ENCODE data around the gene TRPM3. TPM values are rescaled to one million over a fixed set of nuclear protein-coding genes. Genes with fewer than 3 reads are reported as not detected.
A peak's percentile ranks its signal among the peaks of the same experiment; 100 is the strongest.

Gene TRPM3
- polyA plus RNA-seq, 3 donors from 2014 or later = not detected

GRCh38 chr9:70510157-70510770 lies 611.2 kb downstream of the TRPM3 start:
- Mint-ChIP-seq H3K4me3 (no peak overlapping the region), H3K27ac (no peak overlapping the region), H3K27me3 (ENCODE audit: low read depth in 3 of 3) (peaks cover 0 to 8% (median 0%) of the 10 kb centered on the region in 3 donors), H3K4me1 (no peaks in the 10 kb centered on the region), H3K36me3 (no peaks in the 10 kb centered on the region), H3K9me3 (no peaks in the 10 kb centered on the region)
- no peak for DNase-seq

- H3K4me1 Mint-ChIP-seq = no peaks in the 10 kb centered on the region
- no peak overlapping the region for H3K27ac Mint-ChIP-seq
- no peak overlapping the region for H3K4me3 Mint-ChIP-seq
- no peaks in the 10 kb centered on the region for H3K36me3 Mint-ChIP-seq
- no peaks in the 10 kb centered on the region for H3K9me3 Mint-ChIP-seq
- no peak for DNase-seq
- H3K27me3 Mint-ChIP-seq (ENCODE audit: low read depth in 3 of 3) = peaks cover 0 to 8% (median 0%) of the 10 kb centered on the region in 3 donors
Observed at GRCh38 chr9:70506159-70506558, 615.3 kb downstream of the TRPM3 start.

- no peaks in the 10 kb centered on the region for H3K9me3 Mint-ChIP-seq
- H3K27me3 Mint-ChIP-seq (ENCODE audit: low read depth in 3 of 3) = peaks cover 0 to 8% (median 0%) of the 10 kb centered on the region in 3 donors
- no peak for DNase-seq
- H3K27ac Mint-ChIP-seq = no peak overlapping the region
- no peaks in the 10 kb centered on the region for H3K36me3 Mint-ChIP-seq
- H3K4me1 Mint-ChIP-seq = no peaks in the 10 kb centered on the region
- H3K4me3 Mint-ChIP-seq = no peak overlapping the region
Observed at GRCh38 chr9:70504834-70505233, 616.6 kb downstream of the TRPM3 start.

GRCh38 chr9:70502690-70503089 lies 618.7 kb downstream of the TRPM3 start:
- Mint-ChIP-seq H3K36me3 (no peaks in the 10 kb centered on the region), H3K27me3 (ENCODE audit: low read depth in 3 of 3) (peaks cover 0 to 6% (median 0%) of the 10 kb centered on the region in 3 donors), H3K4me3 (no peak overlapping the region), H3K4me1 (no peaks in the 10 kb centered on the region), H3K27ac (no peak overlapping the region), H3K9me3 (no peaks in the 10 kb centered on the region)
- no peak for DNase-seq

GRCh38 chr9:70500793-70501192 lies 620.6 kb downstream of the TRPM3 start:
- peaks cover 3% of the 10 kb centered on the region in 3 donors for H3K27me3 Mint-ChIP-seq (ENCODE audit: low read depth in 3 of 3)
- H3K9me3 Mint-ChIP-seq = no peaks in the 10 kb centered on the region
- H3K27ac Mint-ChIP-seq = no peak overlapping the region
- no peaks in the 10 kb centered on the region for H3K36me3 Mint-ChIP-seq
- no peak for DNase-seq
- H3K4me3 Mint-ChIP-seq = no peak overlapping the region
- H3K4me1 Mint-ChIP-seq = no peaks in the 10 kb centered on the region

- Mint-ChIP-seq H3K27me3 (ENCODE audit: low read depth in 3 of 3) (peaks cover 2 to 3% (median 3%) of the 10 kb centered on the region in 3 donors), H3K9me3 (no peaks in the 10 kb centered on the region), H3K27ac (no peak overlapping the region), H3K36me3 (no peaks in the 10 kb centered on the region), H3K4me1 (peaks cover 0 to under 1% of the 10 kb centered on the region in 2 donors), H3K4me3 (no peak overlapping the region)
- DNase-seq = no peak
Observed at GRCh38 chr9:70499621-70500020, 621.8 kb downstream of the TRPM3 start.

DNA sequence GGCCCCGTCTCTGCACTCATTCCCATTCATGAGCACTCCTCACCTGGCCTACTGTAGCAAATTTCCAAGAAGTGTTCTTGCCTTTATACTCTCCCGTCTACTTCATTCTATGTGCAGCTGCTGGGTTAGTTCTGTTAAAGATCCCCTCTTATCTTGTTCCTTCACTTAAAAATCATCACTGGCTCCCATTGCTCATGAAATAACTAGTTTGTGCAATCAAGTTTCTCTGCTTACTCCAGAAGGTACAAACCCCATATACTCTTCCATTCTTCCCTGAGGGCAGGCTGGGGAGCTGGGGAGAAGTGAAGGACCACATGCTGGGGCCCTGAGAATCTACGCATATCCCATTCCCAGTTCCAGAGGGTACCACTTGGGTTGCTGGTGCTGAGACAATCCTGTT lies 622.6 kb downstream of the TRPM3 start:
- Mint-ChIP-seq H3K4me3 (no peak overlapping the region), H3K27ac (no peak overlapping the region), H3K27me3 (ENCODE audit: low read depth in 3 of 3) (peaks cover 2 to 6% (median 3%) of the 10 kb centered on the region in 3 donors), H3K4me1 (peaks cover 0 to 8% of the 10 kb centered on the region in 2 donors), H3K9me3 (no peaks in the 10 kb centered on the region), H3K36me3 (no peaks in the 10 kb centered on the region)
- DNase-seq = no peak

DNA sequence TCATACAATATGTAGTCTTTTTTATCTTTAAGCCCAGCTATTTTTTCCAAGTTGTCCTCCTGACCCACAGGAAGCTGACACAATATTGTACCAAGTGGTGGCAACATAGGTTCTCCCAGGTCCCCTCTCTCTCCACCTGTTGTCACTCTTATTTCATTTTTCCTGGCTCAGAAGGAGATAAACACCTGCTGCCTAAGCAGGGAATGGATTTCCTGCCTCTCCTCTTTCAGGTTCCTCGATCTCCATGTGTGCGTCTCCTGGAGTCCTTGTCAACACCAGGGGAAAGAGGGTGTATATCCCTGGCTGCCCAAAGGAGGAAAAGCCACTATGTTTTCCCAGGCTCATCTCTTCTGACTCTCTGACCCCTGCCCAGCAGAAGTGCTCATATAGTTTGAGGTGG lies 625.2 kb downstream of the TRPM3 start:
- H3K27ac Mint-ChIP-seq = no peak overlapping the region
- no peaks in the 10 kb centered on the region for H3K36me3 Mint-ChIP-seq
- H3K4me1 Mint-ChIP-seq = peaks cover 12 to 27% of the 10 kb centered on the region in 2 donors
- no peaks in the 10 kb centered on the region for H3K9me3 Mint-ChIP-seq
- peaks cover 2 to 6% (median 3%) of the 10 kb centered on the region in 3 donors for H3K27me3 Mint-ChIP-seq (ENCODE audit: low read depth in 3 of 3)
- no peak overlapping the region for H3K4me3 Mint-ChIP-seq
- DNase-seq = no peak

- no peak overlapping the region for H3K4me3 Mint-ChIP-seq
- H3K27ac Mint-ChIP-seq = no peak overlapping the region
- DNase-seq = no peak
- H3K9me3 Mint-ChIP-seq = no peaks in the 10 kb centered on the region
- peaks cover 3 to 6% (median 5%) of the 10 kb centered on the region in 3 donors for H3K27me3 Mint-ChIP-seq (ENCODE audit: low read depth in 3 of 3)
- no peaks in the 10 kb centered on the region for H3K36me3 Mint-ChIP-seq
- H3K4me1 Mint-ChIP-seq = peaks cover 12 to 29% of the 10 kb centered on the region in 2 donors
Observed at GRCh38 chr9:70495514-70495913, 625.9 kb downstream of the TRPM3 start.

DNA sequence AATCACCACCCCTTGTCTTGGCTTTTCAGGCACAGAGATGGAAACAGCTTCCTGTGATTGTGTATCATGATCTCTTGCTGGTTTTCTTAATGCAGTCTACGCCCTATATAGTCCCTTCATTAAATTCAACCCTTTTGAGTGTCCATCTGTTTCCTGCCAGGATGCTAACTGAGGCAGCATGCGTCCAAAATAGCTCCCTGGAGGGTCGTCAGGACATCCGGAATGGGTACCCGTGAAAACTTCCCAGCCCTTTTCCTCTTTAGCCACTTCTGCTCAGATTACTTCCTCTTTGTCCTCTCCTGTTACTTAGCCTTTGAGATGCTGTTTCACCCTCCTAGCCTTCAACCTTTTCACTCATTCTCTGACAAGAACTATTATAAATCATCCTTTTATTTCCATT lies 627.2 kb downstream of the TRPM3 start:
- no peaks in the 10 kb centered on the region for H3K36me3 Mint-ChIP-seq
- H3K27me3 Mint-ChIP-seq (ENCODE audit: low read depth in 3 of 3) = peaks cover 3 to 7% (median 6%) of the 10 kb centered on the region in 3 donors
- no peak for DNase-seq
- peaks cover 12 to 29% of the 10 kb centered on the region in 2 donors for H3K4me1 Mint-ChIP-seq
- no peak overlapping the region for H3K4me3 Mint-ChIP-seq
- H3K9me3 Mint-ChIP-seq = no peaks in the 10 kb centered on the region
- no peak overlapping the region for H3K27ac Mint-ChIP-seq

GRCh38 chr9:70493029-70493428 lies 628.4 kb downstream of the TRPM3 start:
- no peaks in the 10 kb centered on the region for H3K36me3 Mint-ChIP-seq
- H3K4me1 Mint-ChIP-seq = peaks cover 12 to 29% of the 10 kb centered on the region in 2 donors
- no peak overlapping the region for H3K4me3 Mint-ChIP-seq
- DNase-seq = no peak
- H3K27me3 Mint-ChIP-seq (ENCODE audit: low read depth in 3 of 3) = peaks cover 3 to 8% (median 7%) of the 10 kb centered on the region in 3 donors
- H3K27ac Mint-ChIP-seq = no peak overlapping the region
- H3K9me3 Mint-ChIP-seq = no peaks in the 10 kb centered on the region

DNA sequence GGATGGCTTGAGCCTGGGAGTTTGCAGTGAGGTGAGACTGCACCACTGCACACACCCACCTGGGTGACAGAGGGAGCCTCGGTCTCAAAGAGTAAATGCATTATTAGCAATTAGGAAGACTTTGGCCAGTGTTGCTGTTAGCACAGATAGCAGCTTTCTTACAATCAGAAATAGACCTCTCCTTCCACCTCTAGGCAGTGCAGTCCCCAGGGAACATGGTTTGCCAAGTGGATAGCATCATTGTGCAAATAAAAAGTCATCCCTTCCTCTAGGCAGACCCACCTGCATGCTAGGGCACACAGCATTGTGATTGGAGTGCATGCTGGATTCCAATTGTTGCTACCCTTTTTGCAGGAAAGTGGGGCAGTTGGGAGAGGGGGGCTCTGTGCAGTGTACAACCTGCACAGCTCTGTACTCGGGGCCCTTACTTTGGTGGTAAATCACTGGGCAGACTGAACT lies 629.1 kb downstream of the TRPM3 start:
- H3K27ac Mint-ChIP-seq = no peak overlapping the region

DNA sequence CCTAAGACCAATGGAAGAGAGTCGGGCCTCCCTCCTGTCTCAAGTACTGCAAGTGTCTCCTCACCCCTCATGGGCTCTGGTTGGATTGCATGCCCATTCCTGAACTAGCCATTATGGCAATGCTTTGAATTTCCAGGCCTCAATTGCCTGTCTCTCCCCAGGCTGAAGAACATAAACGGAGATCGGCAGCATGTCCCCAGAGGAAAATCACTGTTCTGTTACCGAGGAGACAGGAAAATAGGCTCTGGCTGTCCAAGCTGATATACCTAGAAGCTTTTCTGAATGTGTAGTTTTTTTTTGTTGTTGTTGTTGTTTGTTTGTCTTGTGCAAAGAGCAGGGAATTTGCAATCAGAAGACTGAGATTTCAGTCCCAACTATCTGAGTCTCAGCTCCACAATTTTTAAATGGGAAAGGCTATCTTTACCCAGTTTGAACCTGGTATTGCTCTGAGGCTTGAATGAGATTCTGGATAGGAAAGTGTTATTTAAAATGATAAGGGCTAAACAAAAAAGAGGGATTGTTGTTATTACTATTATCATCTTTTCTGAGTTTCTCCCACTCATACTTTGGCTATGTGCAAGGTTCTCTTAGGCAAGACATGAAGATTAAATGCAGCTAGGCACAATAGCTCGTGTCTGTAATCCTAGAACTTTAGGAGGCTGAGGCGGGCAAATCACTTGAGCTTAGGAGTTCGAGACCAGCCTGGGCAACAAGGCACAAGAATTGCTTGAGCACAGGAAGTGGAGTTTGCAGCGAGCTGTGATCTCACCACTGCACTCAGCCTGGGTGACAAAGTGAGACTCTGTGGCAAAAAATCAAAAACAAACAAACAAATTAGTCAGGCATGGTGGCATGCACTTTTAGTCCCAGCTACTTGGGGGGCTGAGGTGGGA lies 629.7 kb downstream of the TRPM3 start:
- peaks cover 12 to 29% of the 10 kb centered on the region in 2 donors for H3K4me1 Mint-ChIP-seq
- H3K4me3 Mint-ChIP-seq = peak overlapping the region in 1 of 5 donors; percentile 9
- peak overlapping the region in 1 of 6 donors; percentile 31 for H3K27ac Mint-ChIP-seq
- DNase-seq = peak in 1 of 3 donors; percentile 6
- H3K36me3 Mint-ChIP-seq = no peaks in the 10 kb centered on the region
- H3K27me3 Mint-ChIP-seq (ENCODE audit: low read depth in 3 of 3) = peaks cover 3 to 7% (median 6%) of the 10 kb centered on the region in 3 donors
- H3K9me3 Mint-ChIP-seq = no peaks in the 10 kb centered on the region

More for the DNA sequence above, 629.1 kb downstream of the TRPM3 start:
- H3K9me3 Mint-ChIP-seq = no peaks in the 10 kb centered on the region
- H3K27me3 Mint-ChIP-seq (ENCODE audit: low read depth in 3 of 3) = peaks cover 3 to 7% (median 6%) of the 10 kb centered on the region in 3 donors
- no peak for DNase-seq
- H3K4me1 Mint-ChIP-seq = peaks cover 12 to 29% of the 10 kb centered on the region in 2 donors
- H3K4me3 Mint-ChIP-seq = peak overlapping the region in 1 of 5 donors; percentile 9
- no peaks in the 10 kb centered on the region for H3K36me3 Mint-ChIP-seq

DNA sequence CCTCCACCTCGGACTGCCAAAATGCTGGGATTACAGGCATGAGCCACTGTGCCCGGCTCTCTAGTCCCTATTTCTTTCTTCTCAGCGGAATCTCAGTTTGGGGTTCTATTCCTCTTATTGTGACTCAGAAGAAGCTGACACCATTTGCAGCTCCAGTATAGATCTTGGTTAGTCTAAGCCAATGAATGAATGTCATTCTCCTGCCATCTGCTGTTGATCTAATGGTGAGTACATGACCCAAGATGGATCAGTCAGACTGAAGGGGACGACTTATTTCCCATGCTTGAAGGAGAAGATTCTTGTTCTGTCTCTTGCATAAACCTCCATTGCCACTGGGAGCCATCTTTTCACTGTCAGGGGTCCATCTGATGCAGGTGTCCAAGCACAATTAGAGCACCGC lies 630.9 kb downstream of the TRPM3 start:
- Mint-ChIP-seq H3K4me3 (no peak overlapping the region), H3K4me1 (peaks cover 12 to 29% of the 10 kb centered on the region in 2 donors), H3K27ac (no peak overlapping the region), H3K36me3 (no peaks in the 10 kb centered on the region), H3K27me3 (ENCODE audit: low read depth in 3 of 3) (peaks cover 0 to 6% (median 4%) of the 10 kb centered on the region in 3 donors), H3K9me3 (no peaks in the 10 kb centered on the region)
- no peak for DNase-seq

All from immature natural killer cell (primary cell).